ENCODE measurements around the gene NNMT. TPM values are rescaled to one million over a fixed set of nuclear protein-coding genes. Genes with fewer than 3 reads are reported as not detected.

Gene NNMT
- total and polyA plus RNA-seq, 2 donors from 2014 or later = 91.9 to 1,451 TPM

DNA sequence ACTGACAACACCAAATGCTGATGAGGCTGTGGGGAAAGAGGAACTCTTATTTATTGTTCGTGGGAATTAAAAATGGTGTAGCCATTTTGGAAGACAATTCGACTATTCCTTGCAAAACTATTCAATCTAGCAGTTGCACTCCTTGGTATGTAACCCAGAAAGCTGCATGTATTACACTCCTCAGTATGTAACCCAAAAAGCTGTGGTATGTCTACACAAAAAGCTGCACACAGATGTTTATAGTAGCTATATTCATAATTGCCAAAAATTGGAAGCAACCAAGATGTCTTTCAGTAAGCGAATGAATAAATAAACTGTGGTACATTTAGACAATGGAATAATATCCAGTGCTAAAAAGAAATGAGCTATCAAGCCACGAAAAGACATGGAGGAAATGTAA, 4.9 kb downstream of the NNMT start:
- no peak overlapping the region for H3K9ac ChIP-seq (ENCODE audit: low read length in 3 of 3)
- peaks cover 0 to 2% (median 0%) of the 10 kb centered on the region in 3 donors for H3K4me1 ChIP-seq (ENCODE audit: control insufficient read depth in 2 of 3, insufficient read depth in 2 of 3, low read depth in 1 of 3, low read length in 3 of 3)
- H3K4me3 ChIP-seq (ENCODE audit: low read length in 3 of 3) = no peak overlapping the region
- no peaks in the 10 kb centered on the region for H3K27me3 ChIP-seq (ENCODE audit: control insufficient read depth, insufficient read depth, low read length)
- no peak overlapping the region for H3K27ac ChIP-seq (ENCODE audit: low read depth in 2 of 2, low read length in 2 of 2)
- intact Hi-C loops (cut with DNase I) = no loop called here
- FAIRE-seq = no peak
- peaks cover 0 to 7% (median 0%) of the 10 kb centered on the region in 3 donors for H3K9me3 ChIP-seq (ENCODE audit: control insufficient read depth in 2 of 3, insufficient read depth in 1 of 3, low read length in 3 of 3)
- no peak for DNase-seq
- H3K36me3 ChIP-seq (ENCODE audit: control insufficient read depth in 2 of 3, insufficient read depth in 3 of 3, low read length in 3 of 3) = no peaks in the 10 kb centered on the region
- no peak for TF ChIP-seq CTCF (IDR thresholded peaks at IDR 0.05; ENCODE audit: borderline replicate concordance, extremely low read depth, insufficient read depth)

GRCh38 chr11:114301927-114302326, 5.7 kb downstream of the NNMT start:
- intact Hi-C loops (cut with DNase I) = no loop called here
- Histone ChIP-seq H3K9me3 (ENCODE audit: control insufficient read depth in 2 of 3, insufficient read depth in 1 of 3, low read length in 3 of 3) (peaks cover 0 to 7% (median 0%) of the 10 kb centered on the region in 3 donors), H3K4me1 (ENCODE audit: control insufficient read depth in 2 of 3, insufficient read depth in 2 of 3, low read depth in 1 of 3, low read length in 3 of 3) (no peaks in the 10 kb centered on the region), H3K9ac (ENCODE audit: low read length in 3 of 3) (no peak overlapping the region), H3K27ac (ENCODE audit: low read depth in 2 of 2, low read length in 2 of 2) (no peak overlapping the region), H3K36me3 (ENCODE audit: control insufficient read depth in 2 of 3, insufficient read depth in 3 of 3, low read length in 3 of 3) (no peaks in the 10 kb centered on the region), H3K4me3 (ENCODE audit: low read length in 3 of 3) (no peak overlapping the region), H3K27me3 (ENCODE audit: control insufficient read depth, insufficient read depth, low read length) (no peaks in the 10 kb centered on the region)
- no peak for TF ChIP-seq CTCF (IDR thresholded peaks at IDR 0.05; ENCODE audit: borderline replicate concordance, extremely low read depth, insufficient read depth)
- no peak for FAIRE-seq
- no peak for DNase-seq

DNA sequence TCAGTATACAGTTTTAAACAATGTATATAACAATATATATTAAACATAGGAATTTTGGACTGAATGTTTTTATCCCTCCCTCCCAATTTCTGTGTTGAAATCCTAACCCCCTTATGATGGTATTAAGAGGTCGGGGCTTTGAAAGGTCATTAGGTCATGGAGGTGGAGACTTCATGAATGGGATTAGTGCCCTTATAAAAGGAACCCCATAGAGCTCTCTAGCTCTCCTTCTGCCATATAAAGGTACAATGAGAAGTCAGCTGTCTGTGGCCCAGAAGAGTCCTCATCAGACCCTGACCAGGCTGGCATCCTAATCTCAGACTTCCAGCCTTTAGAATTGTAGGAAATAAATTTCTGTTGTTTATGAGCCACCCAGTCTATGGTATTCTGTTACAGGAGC, 6.5 kb downstream of the NNMT start:
- H3K27me3 ChIP-seq (ENCODE audit: control insufficient read depth, insufficient read depth, low read length) = no peaks in the 10 kb centered on the region
- H3K36me3 ChIP-seq (ENCODE audit: control insufficient read depth in 2 of 3, insufficient read depth in 3 of 3, low read length in 3 of 3) = no peaks in the 10 kb centered on the region
- no peak for FAIRE-seq
- no peak for TF ChIP-seq CTCF (IDR thresholded peaks at IDR 0.05; ENCODE audit: borderline replicate concordance, extremely low read depth, insufficient read depth)
- no peak overlapping the region for H3K27ac ChIP-seq (ENCODE audit: low read depth in 2 of 2, low read length in 2 of 2)
- H3K9me3 ChIP-seq (ENCODE audit: control insufficient read depth in 2 of 3, insufficient read depth in 1 of 3, low read length in 3 of 3) = peaks cover 0 to 7% (median 0%) of the 10 kb centered on the region in 3 donors
- intact Hi-C loops (cut with DNase I) = no loop called here
- H3K9ac ChIP-seq (ENCODE audit: low read length in 3 of 3) = no peak overlapping the region
- no peak overlapping the region for H3K4me3 ChIP-seq (ENCODE audit: low read length in 3 of 3)
- H3K4me1 ChIP-seq (ENCODE audit: control insufficient read depth in 2 of 3, insufficient read depth in 2 of 3, low read depth in 1 of 3, low read length in 3 of 3) = peaks cover 0 to 4% (median 0%) of the 10 kb centered on the region in 3 donors
- DNase-seq = no peak

- H3K27ac ChIP-seq (ENCODE audit: low read depth in 2 of 2, low read length in 2 of 2) = no peak overlapping the region
- TF ChIP-seq CTCF (IDR thresholded peaks at IDR 0.05; ENCODE audit: borderline replicate concordance, extremely low read depth, insufficient read depth) = no peak
- H3K9ac ChIP-seq (ENCODE audit: low read length in 3 of 3) = no peak overlapping the region
- H3K4me1 ChIP-seq (ENCODE audit: control insufficient read depth in 2 of 3, insufficient read depth in 2 of 3, low read depth in 1 of 3, low read length in 3 of 3) = peaks cover 0 to 7% (median 0%) of the 10 kb centered on the region in 3 donors
- no peak overlapping the region for H3K4me3 ChIP-seq (ENCODE audit: low read length in 3 of 3)
- FAIRE-seq (no peak), DNase-seq (no peak)
- intact Hi-C loops (cut with DNase I) = no loop called here
- H3K9me3 ChIP-seq (ENCODE audit: control insufficient read depth in 2 of 3, insufficient read depth in 1 of 3, low read length in 3 of 3) = peaks cover 0 to 7% (median 0%) of the 10 kb centered on the region in 3 donors
- H3K36me3 ChIP-seq (ENCODE audit: control insufficient read depth in 2 of 3, insufficient read depth in 3 of 3, low read length in 3 of 3) = no peaks in the 10 kb centered on the region
- no peaks in the 10 kb centered on the region for H3K27me3 ChIP-seq (ENCODE audit: control insufficient read depth, insufficient read depth, low read length)
These were observed 7.9 kb downstream of the NNMT start for GRCh38 chr11:114304065-114304464.
